Mammary epithelial cell (primary cell): ENCODE measurements around the gene TTLL13.

Source experiments
- EZH2 ChIP-seq: IDR thresholded peaks from 2 replicates; pipeline ENCODE4 v1.6.1; 2012; ENCODE audit warnings: low read length, inconsistent platforms, borderline replicate concordance
- TF ChIP-seq, protein P1 (sequence below), 2 donors: IDR thresholded peaks in 1 of 2; conservative IDR thresholded peaks in 1 of 2; 2 replicates each; pipeline ENCODE4 v1.5.1; 2011 to 2012; ENCODE audit warnings: inconsistent platforms in 2 of 2, low read length in 2 of 2, mild to moderate bottlenecking in 2 of 2, control low read depth in 1 of 2, low read depth in 1 of 2; ENCODE audit not compliant: insufficient read depth in 1 of 2; ENCODE audit errors: extremely low read depth in 1 of 2

GRCh38 chr15:90219421-90220141, 29.8 kb upstream of the TTLL13 start:
- TF ChIP-seq, protein P1, sequence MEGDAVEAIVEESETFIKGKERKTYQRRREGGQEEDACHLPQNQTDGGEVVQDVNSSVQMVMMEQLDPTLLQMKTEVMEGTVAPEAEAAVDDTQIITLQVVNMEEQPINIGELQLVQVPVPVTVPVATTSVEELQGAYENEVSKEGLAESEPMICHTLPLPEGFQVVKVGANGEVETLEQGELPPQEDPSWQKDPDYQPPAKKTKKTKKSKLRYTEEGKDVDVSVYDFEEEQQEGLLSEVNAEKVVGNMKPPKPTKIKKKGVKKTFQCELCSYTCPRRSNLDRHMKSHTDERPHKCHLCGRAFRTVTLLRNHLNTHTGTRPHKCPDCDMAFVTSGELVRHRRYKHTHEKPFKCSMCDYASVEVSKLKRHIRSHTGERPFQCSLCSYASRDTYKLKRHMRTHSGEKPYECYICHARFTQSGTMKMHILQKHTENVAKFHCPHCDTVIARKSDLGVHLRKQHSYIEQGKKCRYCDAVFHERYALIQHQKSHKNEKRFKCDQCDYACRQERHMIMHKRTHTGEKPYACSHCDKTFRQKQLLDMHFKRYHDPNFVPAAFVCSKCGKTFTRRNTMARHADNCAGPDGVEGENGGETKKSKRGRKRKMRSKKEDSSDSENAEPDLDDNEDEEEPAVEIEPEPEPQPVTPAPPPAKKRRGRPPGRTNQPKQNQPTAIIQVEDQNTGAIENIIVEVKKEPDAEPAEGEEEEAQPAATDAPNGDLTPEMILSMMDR (conservative IDR thresholded peaks at IDR 0.05 in 1 of 2, IDR thresholded peaks at IDR 0.05 in 1 of 2; ENCODE audit: extremely low read depth in 1 of 2, insufficient read depth in 1 of 2, low read depth in 1 of 2, low read length in 2 of 2): peak; percentile 27 to 58
- no peak for TF ChIP-seq EZH2
